Loucy (cell line): ENCODE measurements around the gene NOL9.

ENCODE experiments used
- EZH2phosphoT487 ChIP-seq: fragments of 200-600 bp; IDR thresholded peaks from 2 replicates; pipeline ENCODE4 v1.6.1; 2018; ENCODE audit warnings: antibody characterized with exemption, mild to moderate bottlenecking, moderate library complexity, borderline replicate concordance
- TF ChIP-seq, protein P1 (sequence below): fragments of 200-600 bp; sonication (generic); conservative IDR thresholded peaks from 2 replicates; pipeline ENCODE4 v1.5.1; 2014; ENCODE audit warnings: mild to moderate bottlenecking, antibody characterized with exemption, low read length

DNA sequence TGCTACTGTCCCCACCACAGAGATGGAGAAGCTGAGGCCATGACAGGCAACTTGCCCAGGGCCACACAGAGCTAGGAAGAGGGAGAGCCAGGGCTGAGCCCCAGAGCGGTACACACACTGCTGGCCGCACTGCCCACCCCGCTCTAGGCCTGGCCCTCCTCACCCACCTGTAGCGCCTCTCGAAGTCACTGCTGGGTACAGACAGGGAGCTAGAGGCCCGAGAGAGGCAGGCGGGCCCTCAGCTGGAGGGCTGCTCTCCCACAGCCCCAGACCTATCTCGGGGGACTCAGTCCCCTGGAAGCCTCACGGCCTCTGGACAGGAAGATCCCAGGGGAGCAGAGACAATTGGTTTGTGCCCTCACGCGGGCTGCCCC is 45.5 kb downstream of the NOL9 start:
- TF ChIP-seq, protein P1, sequence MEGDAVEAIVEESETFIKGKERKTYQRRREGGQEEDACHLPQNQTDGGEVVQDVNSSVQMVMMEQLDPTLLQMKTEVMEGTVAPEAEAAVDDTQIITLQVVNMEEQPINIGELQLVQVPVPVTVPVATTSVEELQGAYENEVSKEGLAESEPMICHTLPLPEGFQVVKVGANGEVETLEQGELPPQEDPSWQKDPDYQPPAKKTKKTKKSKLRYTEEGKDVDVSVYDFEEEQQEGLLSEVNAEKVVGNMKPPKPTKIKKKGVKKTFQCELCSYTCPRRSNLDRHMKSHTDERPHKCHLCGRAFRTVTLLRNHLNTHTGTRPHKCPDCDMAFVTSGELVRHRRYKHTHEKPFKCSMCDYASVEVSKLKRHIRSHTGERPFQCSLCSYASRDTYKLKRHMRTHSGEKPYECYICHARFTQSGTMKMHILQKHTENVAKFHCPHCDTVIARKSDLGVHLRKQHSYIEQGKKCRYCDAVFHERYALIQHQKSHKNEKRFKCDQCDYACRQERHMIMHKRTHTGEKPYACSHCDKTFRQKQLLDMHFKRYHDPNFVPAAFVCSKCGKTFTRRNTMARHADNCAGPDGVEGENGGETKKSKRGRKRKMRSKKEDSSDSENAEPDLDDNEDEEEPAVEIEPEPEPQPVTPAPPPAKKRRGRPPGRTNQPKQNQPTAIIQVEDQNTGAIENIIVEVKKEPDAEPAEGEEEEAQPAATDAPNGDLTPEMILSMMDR = no peak
- TF ChIP-seq EZH2phosphoT487 = no peak
